HepG2 (cell line): ENCODE measurements around the gene EIF4G2. TPM values are rescaled to one million over a fixed set of nuclear protein-coding genes. Genes with fewer than 3 reads are reported as not detected.

Experiments used
- ATAC-seq: fragments of 200-7000 bp; cut with Tn5 transposase; 3 replicates; pipeline ENCODE4 v1.9.1; 2020; ENCODE audit warnings: mild to moderate bottlenecking, moderate library complexity
- BruUV-seq: library from RNA; stranded (reverse); fragments of 400-500 nt; replicated peaks from 2 replicates; lab custom pipeline; 2021; lab: Mats Ljungman, UMichigan
- CTCF ChIA-PET: fragments of 300-600 bp; formaldehyde crosslinking; extraction: SDS; loops from one replicate; lab custom pipeline; 2021; ENCODE audit warnings: low total read pairs, inconsistent platforms, low intra/inter-chr PET ratio; lab: Yijun Ruan, JAX
- POLR2A ChIA-PET: fragments of 350-600 bp; sonication (Branson Sonifier 250); formaldehyde crosslinking; loops from one replicate; lab custom pipeline; 2020; ENCODE audit warnings: antibody characterized with exemption, inconsistent platforms; lab: Yijun Ruan, JAX
- DNase-seq: peaks from one replicate; pipeline ENCODE4 v3.0.0-alpha.2; 2015; ENCODE audit warnings: low spot score
- FAIRE-seq: peaks from 3 replicates; lab custom pipeline; 2011; peaks lifted over from hg19 to GRCh38; lab: Jason Lieb, UNC
- H2AFZ ChIP-seq: one replicate; pipeline ENCODE4 v1.6.1; 2011; ENCODE audit warnings: low read length, inconsistent platforms
- H3K27ac ChIP-seq: fragments of 300-600 bp; 3 replicates; pipeline ENCODE4 v1.8.0; 2011; ENCODE audit warnings: mixed run types, mild to moderate bottlenecking, mixed read lengths, low read length, inconsistent platforms; ENCODE audit not compliant: insufficient read depth; ENCODE audit errors: extremely low read length
- H3K27me3 ChIP-seq, 2 experiments: fragments of 200-600 bp in 1 of 2; 2 replicates in 1 of 2; 3 replicates in 1 of 2; pipeline versions ENCODE4 v1.6.0 to v1.8.0; 2011; ENCODE audit warnings: low read length in 2 of 2, mild to moderate bottlenecking in 2 of 2, moderate library complexity in 2 of 2, inconsistent platforms in 1 of 2; ENCODE audit not compliant: insufficient read depth in 2 of 2, control insufficient read depth in 1 of 2
- H3K36me3 ChIP-seq, 2 experiments: fragments of 200-600 bp in 1 of 2; replicated peaks in 1 of 2; 2 replicates in 1 of 2; 3 replicates in 1 of 2; pipeline versions ENCODE4 v1.5.1 to v1.8.0; 2011; ENCODE audit warnings: low read length in 2 of 2, inconsistent platforms in 1 of 2; ENCODE audit not compliant: insufficient read depth in 2 of 2, control insufficient read depth in 1 of 2
- H3K4me1 ChIP-seq: 2 replicates; pipeline ENCODE4 v1.5.1; 2012; ENCODE audit warnings: low read length, inconsistent platforms; ENCODE audit not compliant: insufficient read depth
- H3K4me2 ChIP-seq: 2 replicates; pipeline ENCODE4 v1.6.0; 2011; ENCODE audit warnings: low read depth, low read length, inconsistent platforms
- H3K4me3 ChIP-seq, 3 experiments: fragments of 200-600 bp in 1 of 3; sonication (generic), shearing (Covaris generic) in 1 of 3; replicated peaks in 1 of 3; 2 replicates each; pipeline ENCODE4 v1.5.1; 2011 to 2016; ENCODE audit warnings: low read length in 3 of 3, inconsistent platforms in 2 of 3, low read depth in 2 of 3, mild to moderate bottlenecking in 2 of 3, control low read depth in 1 of 3, mixed read lengths in 1 of 3; ENCODE audit not compliant: insufficient read depth in 1 of 3
- H3K79me2 ChIP-seq: one replicate; pipeline ENCODE4 v1.6.1; 2011; ENCODE audit warnings: low read length, inconsistent platforms; ENCODE audit not compliant: insufficient read depth
- H3K9ac ChIP-seq: 2 replicates; pipeline ENCODE4 v1.6.0; 2011; ENCODE audit warnings: mild to moderate bottlenecking, low read depth, low read length, inconsistent platforms; ENCODE audit not compliant: insufficient read depth
- H3K9me3 ChIP-seq: 2 replicates; pipeline ENCODE4 v1.5.1; 2012; ENCODE audit warnings: mild to moderate bottlenecking, low read length
- H4K20me1 ChIP-seq: 2 replicates; pipeline ENCODE4 v1.6.0; 2011; ENCODE audit warnings: inconsistent platforms, mild to moderate bottlenecking, low read length, moderate library complexity; ENCODE audit not compliant: insufficient read depth
- BCLAF1 ChIP-seq: fragments of 450-650 bp; IDR thresholded peaks from 2 replicates; pipeline ENCODE4 v1.6.1; 2017; ENCODE audit warnings: mild to moderate bottlenecking
- EEA1 ChIP-seq: sonication (generic); formaldehyde crosslinking; IDR thresholded peaks from 2 replicates; pipeline ENCODE4 v1.5.1; 2020; ENCODE audit warnings: mild to moderate bottlenecking, missing genetic modification reagents, borderline replicate concordance
- GFI1 ChIP-seq: sonication (generic); formaldehyde crosslinking; IDR thresholded peaks from 2 replicates; pipeline ENCODE4 v1.5.0; 2020; ENCODE audit warnings: missing genetic modification reagents, mild to moderate bottlenecking, borderline replicate concordance
- HDAC2 ChIP-seq: sonication (generic); formaldehyde crosslinking; IDR thresholded peaks from 2 replicates; pipeline ENCODE4 v1.4.0; 2020; ENCODE audit warnings: missing genetic modification reagents
- NCOA2 ChIP-seq: sonication (generic); formaldehyde crosslinking; IDR thresholded peaks from 2 replicates; pipeline ENCODE4 v1.8.0; 2022; ENCODE audit warnings: inconsistent platforms
- THAP9 ChIP-seq: sonication (generic); formaldehyde crosslinking; IDR thresholded peaks from 2 replicates; pipeline ENCODE4; 2020; ENCODE audit warnings: missing genetic modification reagents, mild to moderate bottlenecking, borderline replicate concordance
- UBTF ChIP-seq: sonication (generic); formaldehyde crosslinking; IDR thresholded peaks from 2 replicates; pipeline ENCODE4 v1.4.0; 2020; ENCODE audit warnings: mild to moderate bottlenecking, missing genetic modification reagents
- ZFP1 ChIP-seq: IDR thresholded peaks from 2 replicates; pipeline ENCODE4 v1.6.1; 2016
- WGBS: methylation state at CpG from one replicate; pipeline ENCODE4 v1.1.6; 2017; ENCODE audit warnings: low lambda C conversion rate; 5-methylcytosine and 5-hydroxymethylcytosine counted together
- in situ Hi-C: cut with HindIII; loops from 2 replicates; pipeline ENCODE4 v1.10.0; 2017; ENCODE audit warnings: low pct_unique_long_range_greater_than_20kb; ENCODE audit not compliant: extremely low pct_ligation_motif_present
- intact Hi-C: fragments of 100-400 bp; cut with micrococcal nuclease; formaldehyde crosslinking; loops from one replicate; pipeline ENCODE4 v1.10.0; 2022; ENCODE audit not compliant: unreplicated experiment
- polyA plus RNA-seq, 8 experiments: library from polyadenylated mRNA; depleted of rRNA in 3 of 8; stranded (reverse) in 7 of 8; unstranded in 1 of 8; fragments of >200 nt; fragmentation: Illumina TruSeq in 4 of 8; extraction: Trizol in 4 of 8; gene quantifications; 2 replicates each; pipeline versions ENCODE4 v1.2.1 to v1.2.3, GENCODE V29; 2011 to 2016; ENCODE audit warnings: low read depth in 4 of 8, missing spikeins in 1 of 8, mixed read lengths in 1 of 8; ENCODE audit not compliant: insufficient read depth in 1 of 8
- total RNA-seq, 5 experiments: library from RNA; depleted of rRNA; stranded (reverse); fragments of >200 nt; fragmentation: Illumina TruSeq; extraction: Trizol; gene quantifications; 2 replicates each; pipeline ENCODE4 v1.2.3, GENCODE V29; 2016; ENCODE audit warnings: low read depth in 1 of 5

EIF4G2 gene
- total and polyA plus RNA-seq, 2 of the 13 experiments (the other 11 are each of a cell fraction or from before 2014, with no cell fraction given) = 362 to 546 TPM

GRCh38 chr11:10777806-10778205, 30.9 kb downstream of the EIF4G2 start:
- peaks cover 17% of the 10 kb centered on the region for H3K4me1 ChIP-seq
- no TSS peak for BruUV-seq
- in situ Hi-C loops = loop anchor here (10.0 kb wide), 1 partner anchor 1017 kb away; no protein-coding TSS in a partner anchor
- ATAC-seq = no peak; the same call in 2 of the 3 replicates
- no peaks in the 10 kb centered on the region for H3K79me2 ChIP-seq
- H2AFZ ChIP-seq = no peak overlapping the region
- DNase-seq = no peak
- CTCF ChIA-PET = no interaction called here
- no peak overlapping the region for H3K4me3 ChIP-seq
- peaks cover 12 to 30% of the 10 kb centered on the region in 2 experiments for H3K36me3 ChIP-seq
- H3K9me3 ChIP-seq = no peaks in the 10 kb centered on the region
- no peak overlapping the region for H3K27ac ChIP-seq
- H3K4me2 ChIP-seq = no peak overlapping the region
- no peak for FAIRE-seq
- TF ChIP-seq ZFP1 (CRISPR knock-in tag) = no peak
- TF ChIP-seq UBTF (CRISPR knock-in tag) = no peak
- TF ChIP-seq HDAC2 (CRISPR knock-in tag) = no peak
- TF ChIP-seq NCOA2 (CRISPR knock-in tag) = 0 out of 2 replicates have a peak, but pooled peaks have one; percentile 0
- no peak for TF ChIP-seq THAP9 (CRISPR knock-in tag)
- no peak for TF ChIP-seq BCLAF1
- no peak for TF ChIP-seq EEA1 (CRISPR knock-in tag)
- TF ChIP-seq GFI1 = 0 out of 2 replicates have a peak, but pooled peaks have one; percentile 6
- H3K27me3 ChIP-seq = no peaks in the 10 kb centered on the region
- intact Hi-C loops = no loop called here
- 73% methylated on average over 6 of the region's 6 CpGs for WGBS
- no peaks in the 10 kb centered on the region for H4K20me1 ChIP-seq
- POLR2A ChIA-PET = interaction anchor here (0.7 to 1.4 kb wide), 2 partner anchors 27 to 31 kb away, joined by 4 to 13 read pairs; partner anchors contain the start of genes CTR9 and EIF4G2
- no peak overlapping the region for H3K9ac ChIP-seq
